Jurkat, Clone E6-1 (cell line): ENCODE results near the gene MMP24.
A peak's percentile ranks its signal among the peaks of the same experiment; 100 is the strongest.
"Not testable (repeated sequence)": the region's sequence is repeated elsewhere in the genome, so short reads cannot be mapped to it uniquely, and the experiment has no call there.

Experiments used
- DNase-seq: peaks from one replicate; pipeline ENCODE4 v3.0.0-alpha.2; 2011; ENCODE audit warnings: low read depth, low spot score
- H3K4me3 ChIP-seq: 2 replicates; pipeline ENCODE4 v1.5.1; 2011; ENCODE audit warnings: mild to moderate bottlenecking, low read length, control low read depth, moderate library complexity

The MMP24 gene

DNA sequence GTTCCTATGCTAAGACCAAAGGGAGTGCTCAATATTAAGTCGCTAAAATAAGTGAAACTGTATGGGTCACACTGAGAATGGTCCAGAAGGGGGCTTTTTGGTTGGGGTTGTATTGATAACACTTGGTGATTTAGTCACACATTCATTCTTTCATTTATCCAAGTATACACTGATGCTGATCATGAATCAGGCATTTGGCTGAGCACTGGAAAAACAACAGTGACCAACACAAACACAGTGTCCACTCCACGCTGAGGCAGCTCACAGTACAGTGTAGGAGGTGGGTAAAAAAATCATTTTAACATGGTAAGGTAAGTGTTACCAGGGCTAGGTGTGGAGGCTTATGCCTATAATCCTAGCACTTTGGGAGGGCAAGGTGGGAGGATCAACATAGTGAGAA lies 74.9 kb downstream of the MMP24 start:
- no peak overlapping the region for H3K4me3 ChIP-seq
- no peak for DNase-seq

DNA sequence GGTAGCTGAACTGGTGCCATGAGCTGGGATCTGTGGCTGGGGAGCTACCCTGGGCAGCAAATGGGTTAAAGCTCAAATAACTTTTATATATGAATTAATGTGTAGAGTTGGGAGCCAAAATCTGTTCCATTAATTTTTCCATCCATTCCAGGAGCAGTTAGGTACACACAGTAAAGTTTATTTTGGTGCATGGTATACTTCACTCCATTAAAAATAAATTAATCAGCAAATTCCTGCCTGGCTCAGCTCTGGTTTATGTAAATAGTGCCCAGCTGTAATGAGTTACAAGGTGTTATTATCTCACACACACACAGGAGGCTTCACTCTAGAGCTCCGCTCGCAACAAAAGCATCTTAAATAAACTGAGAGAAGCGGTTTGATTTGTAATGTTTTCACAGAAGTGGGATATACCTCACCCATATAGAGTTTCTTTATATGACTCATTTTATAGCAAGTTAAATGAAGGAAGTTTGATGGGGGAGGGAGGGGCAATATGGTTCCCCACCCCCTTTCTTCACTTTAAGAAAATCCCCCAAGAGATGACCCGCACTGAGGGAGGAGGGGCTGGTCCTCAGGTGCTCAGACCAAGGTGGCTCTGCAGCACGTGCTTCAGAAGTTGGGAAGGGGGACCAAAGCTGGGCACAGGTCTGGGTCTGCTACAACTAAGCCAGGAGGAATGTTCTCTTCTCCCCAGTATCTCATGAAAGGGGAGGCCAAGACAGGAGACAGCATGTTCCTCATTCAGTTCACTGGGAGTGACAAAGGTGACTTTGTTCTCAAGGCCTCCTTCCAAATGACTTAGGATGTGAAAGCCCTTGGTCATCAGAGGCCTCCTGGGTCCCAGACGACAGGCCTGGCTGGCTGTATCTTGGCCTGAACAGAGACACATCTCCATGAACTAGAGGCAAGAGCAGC lies 76.2 kb downstream of the MMP24 start:
- H3K4me3 ChIP-seq: no peak overlapping the region
- DNase-seq: no peak

DNA sequence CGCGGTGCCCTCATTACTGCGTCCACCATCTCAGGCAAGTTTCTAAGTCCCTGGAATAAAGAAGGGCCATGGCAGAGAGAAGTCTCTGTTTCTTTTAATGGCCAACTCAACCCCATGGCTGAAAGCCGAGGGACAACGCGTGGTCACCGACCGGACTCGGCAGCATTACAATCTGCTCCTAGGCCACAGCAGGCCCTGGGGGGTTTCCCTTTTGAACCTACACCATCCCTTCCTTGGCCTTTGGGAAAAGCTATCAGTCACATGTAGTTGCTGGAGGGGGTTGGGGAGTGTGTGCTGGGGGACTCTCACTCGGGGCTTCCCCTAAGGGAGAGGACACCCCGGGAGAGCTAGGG lies 76.9 kb downstream of the MMP24 start:
- DNase-seq: no peak

DNA sequence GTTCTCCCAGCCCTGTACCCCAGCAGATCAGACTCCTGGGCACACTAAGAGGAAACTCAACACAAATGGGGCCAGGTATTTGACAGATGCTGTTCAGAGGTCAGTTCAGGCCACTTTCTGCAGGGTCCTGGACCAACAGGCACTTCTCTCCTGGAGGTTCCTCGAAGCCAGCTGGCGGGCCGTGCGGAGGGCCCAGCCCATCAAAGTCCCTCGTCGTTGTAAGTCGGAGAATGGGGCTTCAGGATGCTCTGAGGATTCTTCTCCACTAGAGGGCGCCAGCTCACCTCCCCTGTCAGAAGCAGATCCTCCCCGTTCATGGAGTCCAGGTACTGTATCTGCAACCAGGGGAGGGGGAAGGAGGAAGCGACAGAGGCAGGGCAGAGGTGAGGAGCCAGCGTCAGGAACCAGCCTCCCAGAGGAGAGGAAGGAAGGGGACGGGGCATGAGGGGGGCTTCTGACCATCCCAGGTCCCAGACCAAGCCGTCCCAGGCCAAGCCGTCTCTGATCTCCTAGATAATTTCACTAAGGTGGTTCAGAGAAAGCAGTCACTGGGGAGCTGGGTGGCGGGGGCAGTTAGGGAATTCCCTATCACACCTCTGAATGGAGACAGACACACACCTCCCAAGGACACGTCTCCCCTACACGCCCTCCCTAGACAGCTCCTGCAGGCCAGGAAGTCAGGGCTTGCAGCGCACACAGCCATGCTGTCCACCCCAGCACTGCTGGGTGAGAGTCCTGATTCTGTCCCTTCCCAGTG lies 77.4 kb downstream of the MMP24 start:
- no peak overlapping the region for H3K4me3 ChIP-seq
- peak; percentile 86 for DNase-seq

More for the DNA sequence above, 76.9 kb downstream of the MMP24 start:
- H3K4me3 ChIP-seq: no peak overlapping the region

DNA sequence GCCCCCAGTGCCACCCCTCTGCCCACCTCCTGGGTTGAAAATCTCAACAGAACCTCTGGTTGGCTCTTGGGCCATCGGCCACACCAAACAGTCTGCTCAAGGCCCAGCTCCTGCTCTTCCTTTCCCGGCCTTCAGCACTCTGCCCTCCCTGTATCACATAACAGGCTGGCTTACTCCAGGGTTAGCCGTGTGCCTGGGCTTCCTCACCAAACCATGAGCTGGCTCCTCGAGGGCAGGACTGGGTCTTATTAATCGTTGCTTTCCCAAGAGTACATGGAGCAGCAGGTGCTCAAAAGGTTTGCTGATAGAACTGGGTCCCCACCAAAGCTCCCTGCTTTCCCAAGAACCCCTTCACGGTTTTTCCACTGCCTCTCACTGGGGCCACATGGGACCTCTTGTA lies 78.5 kb downstream of the MMP24 start:
- no peak for DNase-seq

DNA sequence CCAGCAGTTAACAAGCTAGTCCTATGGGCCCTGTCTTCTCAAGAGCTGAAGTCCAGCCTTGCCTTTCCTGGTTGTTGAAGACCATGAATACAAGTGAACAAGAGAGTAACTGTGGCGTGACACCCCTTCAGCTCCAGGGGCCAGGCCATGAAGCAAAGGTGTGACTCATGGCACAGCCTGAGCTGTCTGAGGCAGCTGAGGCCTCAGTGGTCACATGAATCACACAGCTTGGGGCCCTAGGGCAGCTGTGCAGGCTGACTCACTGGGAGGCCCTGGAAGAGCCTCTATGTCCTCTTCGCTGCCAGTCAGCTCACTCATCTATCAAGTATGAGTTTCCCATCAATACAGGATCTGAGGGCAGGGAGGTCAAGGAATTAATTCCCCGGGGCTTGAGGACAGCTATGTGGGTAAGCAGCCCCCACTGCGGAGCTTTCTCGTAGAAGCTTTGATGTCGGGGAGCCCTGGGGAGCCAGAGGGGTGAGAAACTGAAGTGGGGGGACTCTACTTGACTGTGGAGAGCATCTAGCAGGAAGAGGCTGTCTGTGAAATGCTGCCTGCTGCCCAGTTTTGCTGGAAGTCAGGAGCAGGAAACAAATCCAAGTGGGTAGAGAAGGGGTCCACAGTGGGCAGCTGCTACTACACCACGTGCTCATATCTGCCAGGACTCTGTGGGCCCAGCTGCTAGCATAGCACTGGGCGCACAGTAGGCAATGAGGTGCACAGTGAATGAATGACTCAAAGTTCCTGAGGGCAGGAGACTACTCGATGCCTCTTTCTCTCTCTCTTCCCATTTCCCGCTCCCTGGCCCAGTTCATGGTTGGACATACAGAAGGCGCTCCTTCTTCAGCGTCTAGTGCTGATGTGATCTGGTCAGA lies 79.4 kb downstream of the MMP24 start:
- H3K4me3 ChIP-seq: no peak overlapping the region
- no peak for DNase-seq

More for the DNA sequence above, 78.5 kb downstream of the MMP24 start:
- H3K4me3 ChIP-seq: no peak overlapping the region

DNA sequence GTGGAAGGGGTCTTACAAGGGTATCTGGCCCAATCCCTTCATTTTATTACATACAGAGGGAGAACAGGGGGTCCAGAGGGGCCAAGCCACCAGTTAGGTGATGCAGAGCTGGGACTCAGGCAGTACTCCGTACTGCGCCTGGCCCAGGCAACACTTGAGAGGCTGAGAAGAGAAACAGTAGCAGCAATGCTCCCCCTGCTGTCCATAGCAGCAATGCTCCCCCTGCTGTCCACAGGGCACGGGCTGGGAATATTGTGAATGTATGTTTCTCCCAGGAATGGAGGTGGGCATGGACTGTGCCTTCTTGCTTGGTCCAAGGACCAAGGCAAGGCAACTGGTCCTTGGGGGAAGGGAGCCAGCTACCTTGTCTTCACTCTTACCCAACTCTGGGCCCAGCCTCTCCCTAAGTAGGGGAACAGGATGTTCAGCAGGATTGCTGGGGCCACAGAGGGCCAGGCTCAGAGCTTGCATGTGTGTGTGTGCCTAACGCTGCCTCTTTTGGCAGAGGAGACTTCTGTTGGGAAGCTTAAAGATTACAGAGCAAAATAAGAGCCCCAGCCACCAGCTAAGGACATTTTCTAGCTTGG lies 80.5 kb downstream of the MMP24 start:
- peak; percentile 33 for DNase-seq
- no peak overlapping the region for H3K4me3 ChIP-seq

DNA sequence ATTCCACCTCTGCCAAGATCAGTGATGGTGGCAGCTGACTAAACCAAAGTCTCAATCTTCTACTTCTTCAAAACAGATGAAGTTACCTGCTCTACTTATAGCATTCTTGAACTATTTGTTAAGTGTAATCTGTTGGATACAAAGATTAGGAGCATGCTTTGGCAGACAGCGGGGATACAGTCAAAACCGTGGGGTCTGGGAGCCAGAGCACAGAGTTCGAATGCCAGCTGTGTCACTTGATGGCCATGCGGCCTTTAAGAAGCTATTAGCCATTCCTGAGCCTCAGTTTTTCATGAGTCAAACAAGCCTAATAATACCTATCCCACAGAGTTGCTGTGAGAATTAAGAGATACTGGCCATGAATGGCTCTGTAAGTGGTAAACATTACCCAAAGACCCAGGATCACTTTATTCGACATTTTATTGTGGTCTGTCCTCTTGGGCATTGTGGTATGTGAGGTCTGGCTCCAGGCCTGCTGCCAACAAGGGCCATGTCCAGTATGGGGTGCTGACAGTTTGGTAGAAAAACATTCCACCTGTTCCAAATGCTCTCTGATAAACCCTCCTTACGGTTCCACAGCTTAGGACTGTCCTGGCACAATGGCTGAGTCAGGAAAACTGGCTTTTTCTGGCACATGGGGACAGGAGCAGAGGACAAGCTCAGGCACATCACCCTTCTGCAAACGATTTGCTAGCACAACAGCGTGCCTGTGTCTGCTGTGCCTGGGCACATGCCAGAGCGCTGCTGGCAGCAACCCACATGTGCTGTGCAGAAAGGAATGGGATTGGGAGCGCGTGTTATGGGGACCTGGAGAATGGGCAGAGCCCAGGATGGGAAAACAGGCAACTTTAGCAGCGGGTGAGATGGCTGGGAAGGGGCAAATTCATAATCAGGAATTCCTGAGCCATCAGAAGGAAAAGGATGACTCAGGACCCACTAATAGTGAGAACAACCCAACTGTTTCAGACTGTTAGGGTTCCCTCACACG lies 81.5 kb downstream of the MMP24 start:
- H3K4me3 ChIP-seq: no peak overlapping the region
- no peak for DNase-seq

DNA sequence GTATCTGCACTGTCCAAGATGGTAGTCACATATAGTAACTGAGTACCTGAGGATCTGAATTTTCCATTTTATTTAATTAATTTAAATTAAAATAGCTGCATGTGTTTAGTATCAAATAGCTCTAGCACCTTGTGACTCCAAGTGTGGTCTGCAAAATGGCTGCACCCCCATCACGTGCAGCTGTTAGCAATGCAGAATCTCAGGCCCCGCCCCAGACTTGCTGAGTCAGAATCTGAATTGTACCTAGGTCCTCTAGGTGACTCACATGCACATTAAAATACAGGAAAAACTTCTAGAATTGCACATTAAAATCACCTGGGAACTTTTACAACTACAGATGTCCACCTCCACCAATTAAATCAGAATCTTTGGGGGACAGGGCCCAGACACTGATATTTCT lies 84.9 kb downstream of the MMP24 start:
- DNase-seq: no peak
- no peak overlapping the region for H3K4me3 ChIP-seq

DNA sequence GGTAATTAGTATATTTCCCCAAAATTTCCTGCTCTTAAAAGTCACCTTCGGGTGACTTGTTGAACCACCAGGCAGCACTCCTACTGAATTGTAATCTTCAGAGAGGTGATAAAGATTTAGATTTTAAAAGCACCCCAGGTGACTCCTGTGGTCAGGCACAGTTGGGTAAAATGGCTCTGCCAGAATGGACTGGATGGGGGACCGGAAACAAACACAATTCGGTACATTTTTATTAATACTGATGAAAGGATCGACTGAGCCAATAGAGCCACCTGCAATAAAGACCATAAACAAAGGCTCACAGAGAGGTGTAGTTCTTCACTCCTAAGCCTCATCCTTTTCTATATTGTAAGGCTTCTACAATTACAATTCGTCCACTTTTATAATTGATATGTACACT lies 85.3 kb downstream of the MMP24 start:
- no peak overlapping the region for H3K4me3 ChIP-seq
- no peak for DNase-seq

DNA sequence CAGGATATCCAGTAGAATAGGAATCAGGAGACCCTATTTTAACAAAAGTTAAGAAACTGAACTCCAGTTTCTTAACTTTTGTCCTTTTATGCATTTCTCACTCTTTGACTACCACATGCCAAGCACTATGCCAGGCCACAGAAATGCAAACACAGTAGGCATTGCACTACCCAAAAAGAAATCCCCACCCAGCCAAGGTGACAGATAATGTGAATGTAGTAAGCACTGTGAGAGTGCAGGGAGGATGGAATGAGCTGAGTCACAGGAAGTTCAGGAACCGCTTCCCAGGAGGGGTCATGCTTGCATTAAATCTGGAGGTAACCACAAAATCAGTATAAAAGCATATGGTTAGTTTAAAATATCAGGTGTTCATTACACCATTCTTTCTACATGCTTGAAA lies 85.8 kb downstream of the MMP24 start:
- peak; percentile 22 for DNase-seq
- no peak overlapping the region for H3K4me3 ChIP-seq

DNA sequence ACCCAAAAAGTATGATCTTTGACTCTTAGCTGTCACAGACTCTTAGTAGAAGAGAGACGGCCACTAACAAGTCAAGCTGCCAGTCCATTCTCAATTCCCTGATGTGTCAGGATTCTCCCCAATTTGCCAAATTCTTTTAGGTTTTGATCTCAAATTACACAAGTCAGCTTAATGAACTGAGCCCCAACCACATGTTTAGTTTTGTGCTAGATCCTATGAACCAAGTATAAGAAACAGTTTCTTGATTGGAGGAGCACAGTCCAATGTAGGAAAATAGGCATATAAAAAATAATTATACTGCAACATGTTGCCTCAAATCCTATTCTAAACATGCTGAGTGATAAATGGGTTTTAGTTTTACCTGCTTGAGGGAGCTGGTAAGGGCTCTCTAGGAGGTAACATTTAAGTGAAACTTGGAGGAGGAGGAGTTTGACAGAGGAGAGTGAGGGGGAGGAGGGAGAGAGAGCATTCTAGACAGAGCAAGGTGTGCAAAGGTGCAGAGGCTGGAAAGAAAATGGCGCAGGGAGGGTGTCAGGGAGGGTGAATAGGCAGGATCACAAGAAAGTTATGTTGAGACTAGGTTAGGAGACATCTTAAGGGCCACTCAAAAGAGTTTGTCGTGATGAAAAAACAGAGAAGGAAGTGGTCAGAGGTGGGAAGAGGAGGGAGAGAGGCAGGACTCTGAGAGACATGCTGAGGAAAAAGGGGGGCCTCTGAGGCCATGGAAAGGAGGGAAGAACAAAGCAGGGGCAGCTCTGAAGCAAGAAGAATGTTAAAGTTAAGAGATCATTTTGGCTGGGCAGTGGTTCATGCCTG lies 88.5 kb downstream of the MMP24 start:
- H3K4me3 ChIP-seq: no peak overlapping the region
- peak; percentile 15 for DNase-seq

DNA sequence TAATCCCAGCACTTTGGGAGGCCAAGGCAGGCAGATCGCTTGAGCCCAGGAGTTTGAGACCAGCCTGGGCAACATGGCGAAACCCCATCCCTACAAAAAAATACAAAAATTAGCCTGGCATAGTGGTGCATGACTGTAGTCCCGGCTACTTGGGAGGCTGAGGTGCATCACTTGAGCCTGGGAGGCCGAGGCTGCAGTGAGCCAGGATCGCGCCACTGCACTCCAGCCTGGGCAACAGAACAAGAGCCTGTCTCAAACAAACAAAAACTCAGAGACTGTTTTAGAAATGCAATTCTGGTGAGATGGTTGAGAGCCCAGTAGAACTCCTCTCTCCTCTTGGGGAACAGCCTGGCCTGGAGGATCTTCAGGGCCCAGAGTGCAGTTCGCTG lies 89.1 kb downstream of the MMP24 start:
- not testable (repeated sequence) for DNase-seq, H3K4me3 ChIP-seq

DNA sequence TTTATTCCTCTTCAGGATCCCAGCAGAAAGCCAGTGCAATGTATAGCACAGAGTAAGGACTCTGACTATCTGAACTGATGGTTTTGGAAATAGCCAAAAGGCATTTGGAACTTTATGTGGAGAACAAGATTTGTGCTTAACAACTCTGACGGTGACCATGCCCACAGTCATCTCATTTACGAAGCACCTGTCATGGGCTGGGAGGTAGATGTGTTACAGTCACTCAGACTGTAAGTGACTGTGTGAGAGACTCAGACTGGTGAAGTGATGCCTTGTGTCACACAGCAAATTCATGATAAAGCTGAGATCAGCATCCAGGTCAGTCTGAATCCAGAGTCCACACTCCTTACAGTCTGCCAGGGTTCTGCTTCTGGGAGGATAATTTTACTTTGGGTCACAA lies 89.6 kb downstream of the MMP24 start:
- DNase-seq: no peak
- H3K4me3 ChIP-seq: no peak overlapping the region

DNA sequence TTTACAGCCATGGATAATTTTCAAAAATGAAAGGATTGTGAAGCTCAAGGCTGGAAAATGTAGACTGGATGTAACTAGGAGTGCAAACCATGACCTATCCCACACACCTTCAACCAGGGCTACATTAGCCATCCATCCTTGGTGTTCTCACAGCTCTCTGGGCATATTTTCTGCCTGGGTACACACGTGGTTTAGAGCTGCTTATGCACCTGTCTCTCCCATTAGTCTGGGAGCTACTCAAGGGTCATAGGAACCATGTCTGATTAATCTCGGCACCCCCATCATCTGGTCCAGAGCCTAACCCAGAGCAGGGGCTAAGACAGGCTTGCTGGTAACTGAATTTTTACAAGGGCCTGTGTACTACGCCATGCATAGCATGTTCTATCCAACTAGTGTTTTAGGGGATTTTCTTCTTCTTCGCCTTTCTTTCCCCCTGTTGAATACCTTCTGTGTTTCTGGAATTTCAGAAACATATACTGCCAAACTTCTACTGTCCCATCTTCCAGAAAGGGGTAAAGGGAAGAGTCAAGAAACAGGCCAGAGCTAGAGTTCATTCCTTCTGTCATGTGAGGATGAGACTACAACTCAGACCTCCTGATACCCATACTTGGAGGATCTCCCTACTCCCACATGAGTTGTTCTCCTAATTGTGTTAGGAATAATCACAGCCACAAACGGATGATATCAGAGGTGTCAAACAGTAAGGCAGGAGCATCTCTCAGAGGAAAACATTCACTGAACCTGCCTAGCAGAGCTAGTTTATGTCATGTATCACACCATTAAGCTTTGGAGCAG lies 91.1 kb downstream of the MMP24 start:
- DNase-seq: no peak
- H3K4me3 ChIP-seq: no peak overlapping the region

DNA sequence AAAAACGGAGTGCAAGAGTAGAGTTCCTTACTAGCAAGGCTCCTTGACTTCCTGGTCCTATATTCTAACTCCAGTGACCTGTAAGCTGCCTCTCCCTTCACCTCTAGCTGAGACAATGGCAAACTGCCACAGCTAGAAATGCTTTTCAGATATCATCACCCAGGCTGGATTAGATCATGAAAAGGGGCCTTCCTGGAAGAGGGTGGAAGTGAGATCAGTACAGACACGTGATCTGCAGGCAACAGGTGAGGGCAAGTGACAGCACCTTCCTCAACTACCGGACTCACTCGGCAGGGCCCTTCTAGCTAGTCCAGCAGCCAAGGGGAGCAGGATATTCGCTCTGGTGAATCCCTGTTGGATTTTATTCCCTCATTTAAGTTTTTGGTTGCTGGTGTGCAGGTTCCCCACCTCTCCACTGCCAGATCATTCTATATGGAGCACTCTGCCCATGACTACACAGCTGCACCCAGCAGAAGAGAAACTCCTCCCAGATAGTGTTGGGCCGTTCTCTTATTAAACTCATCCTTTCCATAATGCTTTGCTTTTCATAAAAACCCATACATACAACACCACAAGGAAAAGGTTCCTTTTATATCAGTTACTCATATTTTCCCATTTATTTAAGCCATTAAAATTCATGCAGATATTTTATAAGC lies 92.1 kb downstream of the MMP24 start:
- no peak for DNase-seq
- no peak overlapping the region for H3K4me3 ChIP-seq
